K562 (cell line): ENCODE measurements around the gene TRIM23. TPM values are rescaled to one million over a fixed set of nuclear protein-coding genes. Genes with fewer than 3 reads are reported as not detected.

ENCODE experiments used
- ATAC-seq: fragments of 200-7000 bp; cut with Tn5 transposase; 3 replicates; pipeline ENCODE4 v1.9.1; 2020; ENCODE audit warnings: moderate library complexity
- BruUV-seq: library from RNA; stranded (reverse); fragments of 400-500 nt; replicated peaks from 2 replicates; lab custom pipeline; 2021; lab: Mats Ljungman, UMichigan
- CTCF ChIA-PET: fragments of 300-600 bp; formaldehyde crosslinking; extraction: SDS; loops from one replicate; lab custom pipeline; 2021; ENCODE audit warnings: low intra/inter-chr PET ratio; lab: Yijun Ruan, JAX
- POLR2A ChIA-PET: fragments of 300-600, 350-650 bp; sonication (Branson Sonifier 250); formaldehyde crosslinking; extraction: SDS; loops from one replicate; lab custom pipeline; 2021; ENCODE audit warnings: antibody characterized with exemption, inconsistent platforms; lab: Yijun Ruan, JAX
- DNase-seq, 4 experiments: peaks; one replicate each; pipeline versions ENCODE4 v3.0.0 to v3.0.0-alpha.2; 2011 to 2018; ENCODE audit warnings: low spot score in 3 of 4, mixed read lengths in 3 of 4; ENCODE audit errors: extremely low read depth in 1 of 4
- FAIRE-seq: peaks from 2 replicates; lab custom pipeline; 2011; peaks lifted over from hg19 to GRCh38; lab: Jason Lieb, UNC
- H2AFZ ChIP-seq: 2 replicates; pipeline ENCODE4 v1.6.0; 2011; ENCODE audit warnings: low read depth, low read length, control low read depth, inconsistent platforms
- H3K27ac ChIP-seq: fragments of 200-600 bp; 3 replicates; pipeline ENCODE4 v1.8.0; 2011; ENCODE audit warnings: low read depth, mild to moderate bottlenecking, control low read depth, inconsistent platforms, low read length, moderate library complexity, mixed read lengths; ENCODE audit errors: extremely low read depth
- H3K27me3 ChIP-seq, 2 experiments: fragments of 300-600 bp in 1 of 2; 2 replicates in 1 of 2; 3 replicates in 1 of 2; pipeline versions ENCODE4 v1.6.0 to v1.8.0; 2011; ENCODE audit warnings: inconsistent platforms in 2 of 2, low read length in 2 of 2, mild to moderate bottlenecking in 1 of 2, mixed read lengths in 1 of 2, moderate library complexity in 1 of 2; ENCODE audit not compliant: control insufficient read depth in 2 of 2, insufficient read depth in 2 of 2
- H3K36me3 ChIP-seq: fragments of 300-600 bp; 3 replicates; pipeline ENCODE4 v1.8.0; 2011; ENCODE audit warnings: mild to moderate bottlenecking, low read length, inconsistent platforms; ENCODE audit not compliant: control insufficient read depth, insufficient read depth
- H3K4me1 ChIP-seq, 2 experiments: fragments of 200-600 bp in 1 of 2; replicated peaks in 1 of 2; 2 replicates in 1 of 2; 3 replicates in 1 of 2; pipeline versions ENCODE4 v1.5.1 to v1.8.0; 2011; ENCODE audit warnings: inconsistent platforms in 2 of 2, low read length in 2 of 2, mild to moderate bottlenecking in 1 of 2, mixed read lengths in 1 of 2, moderate library complexity in 1 of 2; ENCODE audit not compliant: control insufficient read depth in 2 of 2, insufficient read depth in 2 of 2
- H3K4me2 ChIP-seq: 2 replicates; pipeline ENCODE4 v1.6.1; 2011; ENCODE audit warnings: low read length, control low read depth, inconsistent platforms, mixed read lengths; ENCODE audit not compliant: insufficient read depth
- H3K4me3 ChIP-seq: fragments of 200-600 bp; sonication (generic), shearing (Covaris generic); 2 replicates; pipeline ENCODE4 v1.5.1; 2016; ENCODE audit warnings: control low read depth, inconsistent platforms
- H3K79me2 ChIP-seq: fragments of 200-600 bp; 3 replicates; pipeline ENCODE4 v1.8.0; 2011; ENCODE audit warnings: low read length, inconsistent platforms; ENCODE audit not compliant: control insufficient read depth, insufficient read depth
- H3K9ac ChIP-seq, 2 experiments: 2 replicates each; pipeline versions ENCODE4 v1.6.0 to v1.6.1; 2011; ENCODE audit warnings: low read depth in 2 of 2, low read length in 2 of 2, control low read depth in 1 of 2, inconsistent platforms in 1 of 2, mild to moderate bottlenecking in 1 of 2, mixed read lengths in 1 of 2; ENCODE audit not compliant: insufficient read depth in 1 of 2
- H3K9me1 ChIP-seq: one replicate; pipeline ENCODE4 v1.6.0; 2011; ENCODE audit warnings: inconsistent platforms, mild to moderate bottlenecking, low read length, moderate library complexity; ENCODE audit not compliant: control insufficient read depth, insufficient read depth
- H3K9me3 ChIP-seq: replicated peaks from 2 replicates; pipeline ENCODE4 v1.5.1; 2011; ENCODE audit warnings: low read depth, low read length, inconsistent platforms; ENCODE audit not compliant: control insufficient read depth, insufficient read depth
- H4K20me1 ChIP-seq: replicated peaks from 2 replicates; pipeline ENCODE4 v1.6.1; 2011; ENCODE audit warnings: low read length, inconsistent platforms, mixed read lengths; ENCODE audit not compliant: control insufficient read depth, insufficient read depth
- CEBPG ChIP-seq, 3 experiments: fragments of 200-800 bp in 1 of 3; sonication (Bioruptor generic) in 1 of 3; sonication (generic) in 1 of 3; formaldehyde crosslinking in 1 of 3; IDR thresholded peaks in 2 of 3; conservative IDR thresholded peaks in 1 of 3; 2 replicates each; pipeline versions ENCODE4 v1.6.1 to v1.8.0; 2016 to 2022; ENCODE audit warnings: missing compliant biosample characterization in 2 of 3, missing genetic modification characterization in 2 of 3, mild to moderate bottlenecking in 1 of 3, missing genetic modification reagents in 1 of 3
- WGBS: fragments of 100-300 bp; shearing (Covaris generic); methylation state at CpG from one replicate; pipeline ENCODE4 v1.1.6; 2016; ENCODE audit warnings: low coverage, mixed read lengths; ENCODE audit not compliant: insufficient coverage; ENCODE audit errors: missing lambda C conversion rate; 5-methylcytosine and 5-hydroxymethylcytosine counted together
- in situ Hi-C: fragments of 300-500 bp; cut with MboI; formaldehyde crosslinking; loops from 4 replicates; pipeline ENCODE4 v1.15.0; 2018; ENCODE audit warnings: inconsistent platforms, mixed read lengths
- intact Hi-C: fragments of 100-400 bp; cut with micrococcal nuclease; formaldehyde crosslinking; loops from 2 replicates; pipeline ENCODE4 v1.14.2; 2022
- polyA plus RNA-seq, 8 experiments: library from polyadenylated mRNA; depleted of rRNA in 4 of 8; stranded (reverse) in 5 of 8; unstranded in 3 of 8; fragments of >200 nt; fragmentation: Nextera tagmentation in 2 of 8; fragmentation: Illumina TruSeq in 1 of 8; extraction: Ambion mirVana in 2 of 8; extraction: Trizol in 1 of 8; gene quantifications; 2 replicates each; pipeline versions ENCODE4 v1.2.1 to v1.2.3, GENCODE V29; 2011 to 2014; ENCODE audit warnings: inconsistent platforms in 1 of 8, missing spikeins in 1 of 8
- total RNA-seq, 7 experiments: library from RNA; depleted of rRNA in 6 of 7; stranded (reverse); fragments of >200 nt in 6 of 7; fragmentation: Illumina TruSeq in 2 of 7; extraction: Trizol in 2 of 7; gene quantifications; 2 replicates each; pipeline versions ENCODE4 v1.2.1 to v1.2.3, GENCODE V29; 2011 to 2021; ENCODE audit warnings: low replicate concordance in 1 of 7
- TF ChIP-seq, protein P1 (sequence below), 2 experiments: IDR thresholded peaks; 2 replicates each; pipeline ENCODE4 v1.6.1; 2012; ENCODE audit warnings: improper control_type of control experiment in 2 of 2, low read depth in 2 of 2, low read length in 2 of 2, borderline replicate concordance in 1 of 2

TRIM23 gene
- total and polyA plus RNA-seq, 9 of the 15 experiments (the other 6 are each of a cell fraction or from before 2014, with no cell fraction given): 2.4 to 8.5 (median 4.9) TPM

GRCh38 chr5:65556718-65557117 is 67.4 kb downstream of the TRIM23 start:
- TF ChIP-seq, protein P1, sequence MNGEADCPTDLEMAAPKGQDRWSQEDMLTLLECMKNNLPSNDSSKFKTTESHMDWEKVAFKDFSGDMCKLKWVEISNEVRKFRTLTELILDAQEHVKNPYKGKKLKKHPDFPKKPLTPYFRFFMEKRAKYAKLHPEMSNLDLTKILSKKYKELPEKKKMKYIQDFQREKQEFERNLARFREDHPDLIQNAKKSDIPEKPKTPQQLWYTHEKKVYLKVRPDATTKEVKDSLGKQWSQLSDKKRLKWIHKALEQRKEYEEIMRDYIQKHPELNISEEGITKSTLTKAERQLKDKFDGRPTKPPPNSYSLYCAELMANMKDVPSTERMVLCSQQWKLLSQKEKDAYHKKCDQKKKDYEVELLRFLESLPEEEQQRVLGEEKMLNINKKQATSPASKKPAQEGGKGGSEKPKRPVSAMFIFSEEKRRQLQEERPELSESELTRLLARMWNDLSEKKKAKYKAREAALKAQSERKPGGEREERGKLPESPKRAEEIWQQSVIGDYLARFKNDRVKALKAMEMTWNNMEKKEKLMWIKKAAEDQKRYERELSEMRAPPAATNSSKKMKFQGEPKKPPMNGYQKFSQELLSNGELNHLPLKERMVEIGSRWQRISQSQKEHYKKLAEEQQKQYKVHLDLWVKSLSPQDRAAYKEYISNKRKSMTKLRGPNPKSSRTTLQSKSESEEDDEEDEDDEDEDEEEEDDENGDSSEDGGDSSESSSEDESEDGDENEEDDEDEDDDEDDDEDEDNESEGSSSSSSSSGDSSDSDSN (IDR thresholded peaks at IDR 0.05; ENCODE audit: borderline replicate concordance in 1 of 2, low read depth in 2 of 2, low read length in 2 of 2): no peak
- TF ChIP-seq CEBPG (CRISPR knock-in tag; IDR thresholded peaks at IDR 0.05) (no peak), CEBPG (tag; conservative IDR thresholded peaks at IDR 0.05 in 1 of 2, IDR thresholded peaks at IDR 0.05 in 1 of 2) (peak in 1 of 2 experiments; percentile 55; a peak in 1 of 4 replicates)
- FAIRE-seq: no peak
- no peaks in the 10 kb centered on the region; a peak in 1 of 5 replicates for H3K4me1 ChIP-seq
- peaks cover 5% of the 10 kb centered on the region; the same call in 1 of the 2 replicates for H4K20me1 ChIP-seq
- no peak overlapping the region for H3K27ac ChIP-seq
- peaks cover 73% of the 10 kb centered on the region for H3K36me3 ChIP-seq
- peaks cover 26% of the 10 kb centered on the region for H3K79me2 ChIP-seq
- WGBS: 90% methylated on average over 3 of the region's 3 CpGs
- CTCF ChIA-PET: no interaction called here
- no peak for DNase-seq
- H3K4me3 ChIP-seq: no peak overlapping the region
- POLR2A ChIA-PET: interaction anchor here (1.6 to 1.8 kb wide), 2 partner anchors 11 to 21 kb away, joined by 6 to 7 read pairs; no protein-coding TSS in a partner anchor
- H3K4me2 ChIP-seq: no peak overlapping the region
- ATAC-seq: 0 out of 3 replicates have a peak, but pooled peaks have one; percentile 19
- in situ Hi-C loops: no loop called here
- no peaks in the 10 kb centered on the region for H3K27me3 ChIP-seq
- no TSS peak for BruUV-seq
- H3K9ac ChIP-seq: no peak overlapping the region
- H2AFZ ChIP-seq: no peak overlapping the region
- intact Hi-C loops: no loop called here
- no peaks in the 10 kb centered on the region for H3K9me3 ChIP-seq
- H3K9me1 ChIP-seq: no peaks in the 10 kb centered on the region
